Peyer's patch (tissue), 4 donors: Measurements from ENCODE around the gene FGF2.

Experiments used
- CTCF ChIP-seq, 6 experiments: fragments of 450-650 bp in 4 of 6; fragments of 200-600 bp in 2 of 6; sonication (generic) in 1 of 6; IDR thresholded peaks; one replicate each; pipeline ENCODE4 v1.5.1; 2017 to 2019; ENCODE audit warnings: antibody characterized with exemption in 6 of 6, mild to moderate bottlenecking in 3 of 6, moderate library complexity in 1 of 6
- POLR2A ChIP-seq, 2 donors: fragments of 450-650 bp; IDR thresholded peaks; one replicate each; pipeline ENCODE4 v1.5.1; 2017; ENCODE audit warnings: antibody characterized with exemption in 2 of 2, mild to moderate bottlenecking in 2 of 2, moderate library complexity in 2 of 2

DNA sequence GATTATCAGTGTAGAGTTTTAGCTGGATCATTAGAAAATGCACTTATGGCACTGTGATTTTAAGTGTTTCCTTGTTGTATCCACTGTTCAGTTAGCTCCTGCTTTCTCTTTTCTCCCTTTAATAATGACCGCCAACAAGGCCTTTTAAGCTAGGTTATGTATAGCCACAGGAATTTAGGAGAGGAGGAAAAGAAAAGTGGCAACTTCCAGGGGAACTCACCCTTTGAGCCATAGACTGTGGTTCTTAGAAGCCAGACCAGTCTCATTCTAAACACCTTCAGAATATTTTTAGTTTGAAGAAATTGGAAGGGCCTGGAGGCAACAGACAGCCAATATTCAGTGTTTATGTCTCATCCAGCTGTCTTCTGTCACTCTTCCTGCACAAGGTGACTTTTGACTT, 6.1 kb downstream of the FGF2 start:
- no peak for TF ChIP-seq CTCF (IDR thresholded peaks at IDR 0.05)
- no peak for TF ChIP-seq POLR2A (IDR thresholded peaks at IDR 0.05)
